Measurements from ENCODE around the gene SNX22.
"Not testable (repeated sequence)": the region's sequence is repeated elsewhere in the genome, so short reads cannot be mapped to it uniquely, and the experiment has no call there.

The SNX22 gene

DNA sequence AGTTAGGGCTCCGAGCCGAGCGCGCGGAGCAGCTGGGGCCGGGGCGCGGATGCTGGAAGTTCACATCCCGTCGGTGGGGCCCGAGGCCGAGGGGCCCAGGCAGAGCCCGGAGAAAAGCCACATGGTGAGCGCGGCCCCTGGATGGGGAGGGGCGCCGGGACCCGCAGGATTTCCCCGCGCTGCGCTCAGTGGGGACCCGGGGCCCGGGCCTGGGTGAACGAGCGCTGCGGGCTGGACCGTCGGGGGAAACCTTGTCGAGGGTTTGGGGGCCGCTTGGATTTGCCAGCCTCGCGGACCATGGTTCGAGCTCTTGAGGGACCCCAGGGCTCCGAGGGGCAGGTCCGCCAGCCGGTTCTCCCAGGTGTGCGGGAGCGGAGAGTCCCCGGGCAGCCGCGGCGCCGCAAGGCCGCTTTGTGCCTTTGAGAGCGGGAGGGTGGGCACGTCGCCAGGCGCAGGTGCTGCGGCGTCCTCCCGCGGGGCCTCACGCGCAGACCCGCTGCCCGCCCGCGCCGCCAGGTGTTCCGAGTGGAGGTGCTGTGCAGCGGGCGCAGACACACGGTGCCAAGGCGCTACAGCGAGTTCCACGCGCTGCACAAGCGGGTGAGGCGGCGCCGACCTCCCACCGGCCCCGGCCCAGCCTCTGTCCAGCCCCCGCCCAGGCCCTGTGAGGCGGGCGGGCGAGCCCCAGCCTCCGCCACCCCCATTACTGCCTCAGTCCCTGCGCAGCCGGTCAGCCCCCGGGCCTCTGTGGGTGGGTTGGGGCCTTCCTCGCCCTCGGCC, at the start of gene SNX22:
Gene SNX22 (plus strand): TSS at position 5 of the 780 bp plus-strand sequence. CDS start 45 bp downstream, at position 50.
- no peak for DNase-seq (ENCODE audit: low spot score)

DNA sequence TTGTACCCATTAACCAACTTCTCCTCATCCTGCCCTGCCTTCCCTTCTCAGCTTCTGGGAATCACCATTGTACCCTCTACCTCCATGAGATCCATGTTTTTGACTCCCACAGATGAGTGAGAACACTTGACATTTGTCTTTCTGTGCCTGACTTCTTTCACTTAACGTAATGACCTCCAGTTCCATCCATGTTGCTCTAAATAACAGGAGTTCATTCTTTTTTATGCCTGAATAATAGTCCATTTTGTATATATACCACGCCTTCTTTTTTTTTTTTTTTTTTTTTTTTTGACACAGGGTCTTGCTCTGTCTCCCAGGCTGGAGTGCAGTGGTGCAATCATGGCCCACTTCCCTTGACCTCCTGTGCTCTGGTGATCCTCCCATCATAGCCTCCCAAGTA, 49.0 kb upstream of the SNX22 start:
- DNase-seq (ENCODE audit: low spot score): no peak

DNA sequence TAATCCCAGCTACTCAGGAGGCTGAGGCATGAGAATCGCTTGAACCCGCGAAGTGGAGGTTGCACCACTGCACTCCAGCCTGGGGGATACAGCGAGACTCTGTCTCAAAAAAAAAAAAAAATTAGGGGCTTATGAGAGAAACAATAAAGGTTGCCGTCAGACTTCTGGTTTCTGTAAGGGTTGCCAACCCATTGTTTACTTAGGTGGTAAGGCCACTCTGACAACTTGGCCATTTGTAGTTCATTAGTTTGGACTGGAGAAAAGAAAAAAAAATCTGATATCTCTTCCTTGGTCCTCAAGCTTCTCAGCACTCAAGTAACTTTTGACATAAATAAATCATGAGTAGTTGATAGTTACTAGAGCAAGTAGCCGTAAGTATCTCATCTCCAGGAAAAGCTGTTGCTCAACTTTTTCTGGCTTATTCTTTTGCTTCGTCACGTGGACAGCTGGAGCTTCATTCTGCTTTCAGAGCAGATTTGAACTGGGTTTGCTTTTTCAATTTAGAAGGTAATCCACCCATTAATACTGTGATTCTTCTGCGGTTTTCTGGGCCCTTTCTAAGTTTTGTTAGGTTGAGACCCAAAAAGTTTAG, 46.3 kb upstream of the SNX22 start:
- no peak for DNase-seq (ENCODE audit: low spot score)

DNA sequence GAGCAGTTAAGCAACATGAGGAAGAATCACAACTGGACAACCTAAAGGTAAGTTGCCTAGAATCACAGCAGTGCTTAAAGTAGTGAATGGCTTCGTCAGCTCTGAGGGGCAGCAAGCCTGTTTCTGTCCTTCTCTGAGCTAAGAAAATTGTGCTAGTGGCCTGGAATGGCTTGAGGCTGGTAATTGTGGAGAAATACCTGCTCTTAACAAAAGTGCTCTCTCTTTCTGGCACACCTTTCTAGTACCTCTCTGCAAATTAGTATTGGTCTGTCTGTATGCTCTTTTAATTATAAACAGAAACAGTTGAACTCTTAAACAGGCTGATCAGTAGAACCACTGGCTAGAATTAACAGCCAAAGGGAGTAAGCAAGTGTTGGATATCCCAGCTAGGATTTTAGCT, 44.2 kb upstream of the SNX22 start:
- no peak for DNase-seq (ENCODE audit: low spot score)

DNA sequence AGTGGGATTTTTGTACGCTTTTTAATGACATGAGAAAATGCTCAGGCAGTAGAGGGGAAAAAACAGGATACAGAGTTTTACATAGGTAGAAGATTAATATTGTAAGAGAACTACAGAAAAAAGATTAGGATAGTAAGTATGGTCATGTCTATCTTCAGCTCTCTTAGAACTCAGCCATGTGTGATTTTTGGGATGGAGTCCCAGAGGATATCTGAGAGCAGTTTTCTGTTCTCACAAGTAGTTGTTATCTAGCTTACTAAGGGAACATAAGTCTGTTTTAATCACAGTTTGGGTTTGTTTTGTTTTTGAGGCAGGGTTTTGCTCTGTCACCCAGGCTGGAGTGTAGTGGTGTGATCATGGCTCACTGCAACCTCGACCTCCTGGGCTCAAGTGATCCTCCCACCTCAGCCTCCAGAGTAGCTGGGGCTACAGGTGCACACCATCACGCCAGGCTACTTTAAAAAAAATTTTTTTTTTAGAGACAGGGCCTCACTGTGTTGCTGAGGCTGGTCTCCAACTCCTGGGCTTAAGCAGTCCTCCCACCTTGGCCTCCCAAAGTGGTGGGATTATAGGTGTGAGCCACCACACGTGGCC, 41.3 kb upstream of the SNX22 start:
- DNase-seq (ENCODE audit: low spot score): not testable (repeated sequence)

DNA sequence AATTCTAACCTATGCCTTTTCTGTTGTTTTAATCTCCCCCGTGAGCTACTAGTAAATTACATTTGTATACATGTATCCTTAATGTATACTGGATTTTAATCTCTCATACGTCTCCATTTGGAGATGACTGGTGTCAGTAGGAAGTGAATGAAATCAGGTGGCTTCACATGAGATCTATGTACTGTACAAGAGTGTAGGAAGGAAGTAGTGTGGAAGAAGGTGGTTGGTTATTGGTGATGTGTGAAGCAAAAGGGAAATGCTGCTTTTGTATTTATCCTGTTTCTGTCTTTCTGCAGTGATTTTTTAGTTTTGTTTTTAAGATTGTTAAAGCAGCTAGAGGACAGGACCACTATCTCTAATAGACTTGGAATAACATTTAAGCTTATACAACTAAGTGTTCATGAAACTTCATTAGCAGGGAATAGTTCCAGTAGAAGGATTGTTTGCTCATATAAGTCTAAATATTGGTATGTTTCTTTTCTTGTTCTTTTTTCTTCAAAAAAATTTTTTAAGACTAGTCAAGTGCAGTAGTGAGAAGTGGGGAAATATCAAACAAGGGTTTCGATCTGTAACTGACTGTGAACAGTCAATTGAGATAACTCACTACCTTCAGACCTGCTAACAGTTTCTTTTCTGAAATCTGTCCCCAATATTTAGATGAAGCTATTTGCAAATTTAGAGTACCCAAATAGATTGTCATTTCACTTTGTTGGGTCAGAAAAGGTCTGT, 40.4 kb upstream of the SNX22 start:
- DNase-seq (ENCODE audit: low spot score): no peak

DNA sequence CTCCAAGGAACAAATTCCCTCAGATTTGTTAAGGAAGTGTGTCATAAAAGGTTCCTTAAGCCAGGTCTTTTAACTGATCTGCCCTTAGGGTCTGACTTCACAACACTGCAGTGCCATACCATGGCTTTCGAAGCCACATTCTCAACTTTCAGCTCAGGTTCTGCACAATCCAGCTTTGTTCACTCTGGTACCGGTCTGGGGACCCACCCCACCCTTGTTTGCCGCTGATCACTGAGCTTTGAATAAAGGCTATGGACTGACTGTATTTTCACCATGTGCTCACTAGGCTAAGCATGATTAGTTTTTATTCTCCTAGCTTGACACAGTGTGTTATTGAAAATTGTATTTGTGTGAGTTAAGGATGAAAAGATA, 39.9 kb upstream of the SNX22 start:
- DNase-seq (ENCODE audit: low spot score): peak; percentile 29

DNA sequence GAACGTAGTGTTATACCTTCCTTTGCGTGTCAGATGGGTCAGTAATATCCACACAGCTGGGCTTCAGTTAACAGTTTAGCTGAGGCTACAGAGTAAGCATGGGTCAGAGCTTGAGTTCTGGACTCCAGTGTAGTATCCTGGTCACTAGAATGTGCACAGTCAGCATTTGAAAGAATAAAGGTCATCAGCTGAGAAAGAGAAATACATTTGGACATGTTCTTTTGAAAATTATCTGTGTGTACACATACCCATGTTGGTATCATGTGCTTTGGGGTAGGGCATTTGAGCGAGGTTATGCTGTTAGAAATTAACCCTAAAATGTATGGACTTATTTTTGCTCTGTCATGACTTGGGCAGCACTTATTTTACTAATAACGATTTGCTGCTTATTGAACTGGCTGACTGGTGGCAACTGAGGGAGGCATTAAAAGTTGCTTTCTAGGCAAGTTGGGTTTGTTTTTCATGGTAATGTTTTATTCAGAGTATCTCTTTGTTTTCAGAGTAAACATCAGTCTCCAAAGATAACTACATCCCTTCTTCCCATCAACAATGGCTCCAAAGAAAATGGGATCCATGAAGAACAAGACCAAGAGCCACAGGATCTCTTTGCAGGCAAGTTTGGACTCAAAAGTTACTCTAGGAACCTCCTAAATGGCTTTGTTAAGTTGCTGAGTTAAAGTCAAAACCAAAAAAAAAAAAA, 39.3 kb upstream of the SNX22 start:
- no peak for DNase-seq (ENCODE audit: low spot score)

DNA sequence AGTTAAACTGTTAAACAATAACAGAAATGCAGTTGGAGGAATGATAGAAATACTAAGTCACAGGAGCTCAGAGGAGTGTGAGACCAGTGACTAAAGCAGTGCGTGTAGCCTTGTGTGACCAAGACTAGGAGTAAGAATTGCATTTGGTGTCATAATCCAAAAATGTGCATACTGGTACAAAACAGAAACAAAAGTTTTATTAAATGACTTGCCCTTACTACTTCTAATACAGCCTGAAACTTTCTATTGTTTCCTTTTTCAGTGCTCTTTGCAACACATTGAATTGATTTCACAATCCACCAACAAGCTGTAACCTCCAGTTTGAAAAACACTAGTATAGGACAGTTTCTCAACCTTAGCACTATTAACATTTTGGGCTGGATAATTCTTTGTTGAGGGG, 38.6 kb upstream of the SNX22 start:
- DNase-seq (ENCODE audit: low spot score): no peak

DNA sequence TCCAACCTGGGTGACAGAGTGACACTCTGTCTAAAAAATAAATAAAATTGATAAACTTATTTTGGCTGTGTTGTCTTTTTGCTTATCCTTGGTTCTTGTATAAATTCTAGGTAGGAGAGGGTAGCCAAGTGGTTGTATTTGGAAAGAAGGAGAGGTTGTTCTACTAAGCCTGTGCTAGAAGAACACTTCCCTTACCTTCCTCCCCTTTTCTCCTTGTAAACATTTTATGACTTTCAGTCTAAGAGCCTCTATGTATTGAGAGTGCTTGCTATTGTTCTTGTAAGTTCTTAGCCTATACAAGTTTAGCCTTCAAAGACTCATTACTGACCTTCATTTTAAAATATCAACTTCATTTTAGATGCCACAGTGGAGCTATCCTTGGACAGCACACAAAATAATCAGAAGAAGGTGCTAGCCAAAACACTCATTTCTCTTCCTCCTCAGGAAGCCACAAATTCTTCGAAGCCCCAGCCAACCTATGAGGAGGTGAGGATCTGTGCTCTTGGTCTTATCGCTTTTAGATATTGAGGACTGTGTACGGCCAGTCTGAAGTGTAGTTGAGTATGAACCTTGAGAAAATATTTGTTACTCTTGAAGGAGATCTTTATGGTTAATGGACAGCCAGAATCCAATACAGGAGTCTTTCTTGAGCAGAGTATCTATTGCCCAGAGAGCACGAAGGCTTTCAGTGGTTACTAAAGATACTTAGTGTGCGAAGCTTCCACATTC, 33.6 kb upstream of the SNX22 start:
- no peak for DNase-seq (ENCODE audit: low spot score)

DNA sequence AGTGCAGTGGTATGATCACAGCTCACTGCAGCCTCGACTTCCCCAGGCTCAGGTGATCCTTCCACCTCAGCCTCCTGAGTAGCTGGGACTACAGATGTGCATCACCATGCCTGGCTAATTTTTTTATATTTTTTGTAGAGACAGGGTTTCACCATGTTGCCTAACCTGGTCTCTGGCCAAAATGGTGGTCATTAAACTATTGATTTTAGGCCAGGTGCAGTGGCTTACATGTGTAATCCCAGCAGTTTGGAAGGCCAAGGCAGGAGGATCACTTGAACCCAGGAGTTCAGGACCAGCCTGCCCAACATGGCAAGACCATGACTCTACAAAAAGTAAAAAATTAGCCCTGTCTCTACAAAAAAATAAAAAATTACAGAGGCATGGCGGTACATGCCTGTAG, 31.2 kb upstream of the SNX22 start:
- DNase-seq (ENCODE audit: low spot score): not testable (repeated sequence)

DNA sequence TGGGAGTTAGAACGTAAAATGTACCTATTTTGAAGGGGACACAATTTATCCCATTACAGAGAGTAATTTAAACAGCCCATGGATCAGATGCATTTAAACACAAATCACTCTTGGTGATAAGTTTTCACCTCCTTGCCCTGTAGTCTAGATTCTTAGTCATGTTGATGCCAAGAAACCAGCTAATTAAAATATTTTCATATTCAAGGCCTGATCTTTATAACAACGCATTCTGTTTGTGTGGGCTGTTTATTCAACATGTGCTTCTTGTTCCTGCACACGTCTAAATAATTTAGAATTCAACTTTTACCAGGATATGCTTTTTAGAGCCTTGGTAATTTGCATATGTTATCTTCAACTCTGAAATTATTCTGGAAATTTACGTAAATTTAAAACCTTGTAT, 29.9 kb upstream of the SNX22 start:
- DNase-seq (ENCODE audit: low spot score): no peak

DNA sequence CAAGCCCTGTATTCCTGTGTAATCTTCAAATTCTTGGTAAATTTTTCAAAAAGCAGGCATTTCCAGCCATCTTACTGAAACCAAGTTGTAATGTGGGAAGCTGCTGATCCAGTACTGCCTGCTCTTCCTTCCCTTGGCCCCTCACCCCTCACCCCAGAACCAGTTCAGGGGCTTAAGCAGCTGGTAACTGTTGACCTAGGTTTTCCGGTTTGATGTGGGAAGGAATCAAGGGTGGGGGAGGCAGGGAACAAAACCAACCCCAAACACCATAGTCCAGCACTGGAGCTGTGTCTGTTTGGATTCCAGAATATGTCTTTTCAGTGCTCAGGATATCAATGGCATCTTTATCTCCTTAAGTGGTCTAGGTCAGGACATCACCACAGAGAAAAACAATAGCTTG, 29.1 kb upstream of the SNX22 start:
- DNase-seq (ENCODE audit: low spot score): peak; percentile 31

DNA sequence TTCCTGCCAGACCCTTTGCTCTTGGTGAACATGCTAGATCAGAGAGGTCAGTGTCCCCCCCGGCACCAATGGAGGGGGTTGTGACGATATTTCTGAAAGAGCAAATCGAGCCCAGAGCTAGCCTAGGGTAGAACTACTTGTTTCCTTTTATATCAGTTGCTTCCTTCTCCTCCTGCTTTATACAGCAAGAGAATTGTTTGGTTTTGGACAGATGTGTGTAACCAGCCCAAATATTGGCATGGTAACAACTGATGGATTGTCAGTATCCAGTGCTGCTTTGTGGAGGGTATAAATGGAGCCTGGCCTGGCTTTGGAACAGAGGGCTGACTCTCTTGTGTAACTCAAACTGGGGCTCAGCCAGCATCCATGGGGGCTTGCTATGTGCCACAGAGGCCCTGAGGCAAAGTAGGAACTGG, 28.6 kb upstream of the SNX22 start:
- peak; percentile 32 for DNase-seq (ENCODE audit: low spot score)

DNA sequence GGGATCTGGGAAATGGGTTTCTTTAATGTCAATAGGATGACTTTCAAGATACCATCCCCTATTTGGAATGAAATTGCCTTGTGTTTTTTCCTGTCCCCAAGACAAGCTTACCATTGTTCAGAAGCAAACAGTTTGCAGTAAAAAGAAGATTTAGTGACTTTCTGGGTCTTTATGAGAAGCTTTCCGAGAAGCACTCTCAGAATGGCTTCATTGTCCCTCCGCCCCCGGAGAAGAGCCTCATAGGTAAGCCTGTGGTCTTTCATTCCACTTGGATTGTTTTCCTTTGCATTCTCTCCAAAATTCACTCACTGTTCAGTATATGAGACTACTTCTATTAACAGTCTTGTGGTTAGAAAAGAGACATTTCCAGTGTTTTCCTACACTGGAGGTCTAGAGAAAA, 25.6 kb upstream of the SNX22 start:
- DNase-seq (ENCODE audit: low spot score): peak; percentile 37

DNA sequence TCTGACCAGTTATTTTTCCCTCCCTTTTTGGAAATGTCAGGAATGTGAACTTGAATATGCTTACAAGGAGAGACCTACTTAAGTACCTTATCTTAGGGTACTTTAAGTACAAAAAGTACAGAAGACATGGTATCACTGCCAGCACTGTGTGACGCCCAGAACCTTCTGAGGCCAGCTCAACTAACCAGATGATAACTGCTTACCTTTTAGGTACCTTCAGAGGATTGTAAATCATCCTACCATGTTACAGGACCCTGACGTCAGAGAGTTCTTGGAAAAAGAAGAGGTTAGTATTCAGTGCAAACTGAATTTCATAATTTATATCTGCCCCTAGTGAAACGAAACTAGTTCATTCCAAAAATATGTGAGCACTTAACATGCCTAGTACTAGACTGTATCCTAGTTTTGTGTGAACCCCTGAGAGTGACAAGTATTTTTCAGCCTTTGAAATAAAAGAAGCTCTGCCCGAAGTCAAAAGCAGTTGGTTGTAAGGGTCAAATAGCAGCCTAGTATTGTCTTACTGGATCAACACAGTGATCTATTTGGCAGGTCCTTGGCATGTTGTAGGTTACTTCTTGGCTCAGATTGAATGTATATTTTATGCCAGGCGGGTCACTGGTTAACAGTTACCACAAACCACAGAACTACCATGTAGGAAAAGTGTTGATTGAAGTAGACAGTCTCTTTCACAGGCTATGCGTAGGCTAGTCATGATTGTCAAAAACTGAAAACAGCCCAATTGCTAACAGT, 23.8 kb upstream of the SNX22 start:
- DNase-seq (ENCODE audit: low spot score): no peak

DNA sequence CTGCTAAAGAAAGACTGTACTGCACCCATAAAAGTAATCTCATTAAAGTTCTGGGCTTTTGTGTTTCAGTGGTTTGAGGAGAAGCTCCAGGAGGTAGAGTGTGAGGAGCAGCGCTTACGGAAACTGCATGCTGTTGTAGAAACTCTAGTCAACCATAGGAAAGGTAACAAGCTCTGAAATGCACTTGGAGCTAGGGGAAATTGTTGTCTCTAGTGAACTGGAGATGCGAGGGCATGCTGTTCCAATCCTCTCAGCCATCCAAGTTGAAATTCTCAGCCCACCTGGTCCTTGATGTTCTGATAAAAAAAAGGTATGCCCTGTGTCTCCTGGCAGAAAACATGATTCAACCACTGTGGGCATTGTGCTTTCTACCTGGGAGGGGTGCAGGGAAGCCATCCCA, 21.4 kb upstream of the SNX22 start:
- no peak for DNase-seq (ENCODE audit: low spot score)

DNA sequence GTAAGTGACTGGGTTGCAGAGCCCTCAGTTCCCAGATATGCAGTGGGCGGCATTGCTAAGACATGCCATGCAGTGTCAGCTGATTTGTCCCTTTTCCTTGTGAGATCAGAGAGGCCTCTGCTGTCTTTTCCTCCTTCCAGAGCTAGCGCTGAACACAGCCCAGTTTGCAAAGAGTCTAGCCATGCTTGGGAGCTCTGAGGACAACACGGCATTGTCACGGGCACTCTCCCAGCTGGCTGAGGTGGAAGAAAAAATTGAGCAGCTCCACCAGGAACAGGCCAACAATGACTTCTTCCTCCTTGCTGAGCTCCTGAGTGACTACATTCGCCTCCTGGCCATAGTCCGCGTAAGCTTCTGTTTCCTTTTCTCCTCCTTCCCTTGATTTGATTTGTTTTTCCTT, 20.0 kb upstream of the SNX22 start:
- DNase-seq (ENCODE audit: low spot score): no peak

DNA sequence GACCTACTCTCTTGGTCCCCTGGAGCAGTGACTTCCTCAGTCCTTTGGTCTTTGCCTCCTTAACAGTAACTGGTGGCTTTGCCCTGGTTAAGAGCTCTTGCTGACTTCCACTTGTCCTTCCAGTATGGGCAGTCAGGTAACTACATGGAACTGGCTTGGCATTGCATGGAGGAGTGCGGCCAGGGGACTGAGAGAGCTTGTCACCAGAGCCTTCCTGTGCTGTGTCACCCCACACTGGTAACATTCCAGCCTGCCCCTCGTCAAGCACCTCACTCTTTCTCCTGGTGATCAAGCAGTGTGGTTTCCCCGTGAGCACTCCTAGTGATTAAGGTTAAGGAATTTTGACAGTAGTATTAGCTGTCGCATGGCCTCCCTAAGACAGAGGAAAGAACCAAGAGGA, 19.3 kb upstream of the SNX22 start:
- DNase-seq (ENCODE audit: low spot score): no peak

DNA sequence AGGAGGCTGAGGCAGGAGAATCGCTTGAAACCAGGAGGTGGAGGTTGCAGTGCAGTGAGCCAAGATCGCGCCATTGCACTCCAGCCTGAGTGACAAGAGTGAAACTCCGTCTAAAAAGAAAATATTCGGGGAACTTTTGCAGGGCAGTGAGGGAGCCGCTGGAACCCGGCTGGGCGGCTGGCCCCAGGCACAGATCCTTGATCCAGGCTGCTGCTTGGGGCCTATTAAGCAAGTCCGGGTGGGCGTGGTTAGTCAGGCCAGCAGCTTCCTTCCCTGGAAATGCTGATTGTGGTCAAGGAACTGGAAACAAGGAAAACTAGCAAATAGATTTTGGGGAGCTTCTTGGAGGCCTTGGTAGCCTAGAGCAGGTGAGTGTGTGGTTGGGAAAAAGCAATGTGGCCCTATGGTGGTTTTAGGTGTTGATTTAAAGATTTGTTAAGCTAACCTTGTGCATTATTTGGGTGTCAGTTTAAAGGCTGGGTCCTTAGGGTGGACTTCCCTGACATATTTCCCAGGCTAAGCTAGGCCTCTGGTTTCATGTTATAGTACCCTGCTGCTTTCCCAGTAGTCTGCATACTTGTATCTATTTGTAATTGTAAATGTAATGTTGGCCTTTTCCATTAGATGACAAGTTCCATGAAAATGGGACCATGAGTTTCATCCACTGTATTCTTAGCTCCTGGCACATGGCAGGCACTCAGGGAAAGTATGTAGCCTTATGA, 17.7 kb upstream of the SNX22 start:
- DNase-seq (ENCODE audit: low spot score): no peak
